Muscle of arm (tissue), 12 donors: ENCODE results near the gene SMARCA2. TPM values are rescaled to one million over a fixed set of nuclear protein-coding genes. Genes with fewer than 3 reads are reported as not detected.

Experiments used
- DNase-seq: peaks from one replicate; pipeline ENCODE4 v3.0.0-alpha.2; 2013
- polyA plus RNA-seq, 12 donors: library from polyadenylated mRNA; unstranded; fragments of 120-200 nt; gene quantifications; one replicate each; pipeline ENCODE4 v1.2.1, GENCODE V29; 2013; ENCODE audit not compliant: insufficient read length in 12 of 12

The SMARCA2 gene
- polyA plus RNA-seq, 12 donors, result 82.6 to 182 (median 113) TPM; not detected in 1

- no peak for DNase-seq
Observed at GRCh38 chr9:2036844-2037243, 21.7 kb downstream of the SMARCA2 start.

- DNase-seq, result no peak
Observed at GRCh38 chr9:2039294-2040180, 24.4 kb downstream of the SMARCA2 start.

- DNase-seq, result no peak
Observed at GRCh38 chr9:2040828-2041227, 25.7 kb downstream of the SMARCA2 start.

- DNase-seq, result no peak
Observed at GRCh38 chr9:2041736-2042135, 26.6 kb downstream of the SMARCA2 start.

GRCh38 chr9:2043243-2043642, 28.1 kb downstream of the SMARCA2 start:
- DNase-seq, result no peak

- no peak for DNase-seq
Observed at GRCh38 chr9:2043881-2044462, 28.8 kb downstream of the SMARCA2 start.

- no peak for DNase-seq
Observed at GRCh38 chr9:2047144-2047671, 32.1 kb downstream of the SMARCA2 start.

GRCh38 chr9:2047916-2048315, 32.8 kb downstream of the SMARCA2 start:
- no peak for DNase-seq

- DNase-seq, result no peak
Observed at GRCh38 chr9:2050236-2050635, 35.1 kb downstream of the SMARCA2 start.

- DNase-seq, result no peak
Observed at GRCh38 chr9:2053883-2054845, 39.0 kb downstream of the SMARCA2 start.

GRCh38 chr9:2055203-2055658, 40.1 kb downstream of the SMARCA2 start:
- no peak for DNase-seq

- DNase-seq, result no peak
Observed at GRCh38 chr9:2059274-2059929, 44.3 kb downstream of the SMARCA2 start.

GRCh38 chr9:2060424-2060823, 45.3 kb downstream of the SMARCA2 start:
- DNase-seq, result no peak

- no peak for DNase-seq
Observed at GRCh38 chr9:2065704-2066103, 50.6 kb downstream of the SMARCA2 start.

GRCh38 chr9:2066312-2067273, 51.4 kb downstream of the SMARCA2 start:
- DNase-seq, result no peak

- DNase-seq, result no peak
Observed at GRCh38 chr9:2072752-2073405, 57.7 kb downstream of the SMARCA2 start.

- DNase-seq, result no peak
Observed at GRCh38 chr9:2082772-2083171, 67.6 kb downstream of the SMARCA2 start.

- DNase-seq, result no peak
Observed at GRCh38 chr9:2083479-2083878, 68.3 kb downstream of the SMARCA2 start.

- DNase-seq, result peak; percentile 83
Observed at GRCh38 chr9:2085716-2086115, 70.6 kb downstream of the SMARCA2 start.
